GM12878 (cell line): ENCODE measurements around the gene FAM222A. TPM values are rescaled to one million over a fixed set of nuclear protein-coding genes. Genes with fewer than 3 reads are reported as not detected.
A peak's percentile ranks its signal among the peaks of the same experiment; 100 is the strongest.

Experiments
- ATAC-seq: fragments of 200-7000 bp; cut with Tn5 transposase; 3 replicates; pipeline ENCODE4 v1.9.1; 2020; ENCODE audit warnings: mild to moderate bottlenecking, moderate library complexity
- BruUV-seq: library from RNA; stranded (reverse); fragments of 400-500 nt; replicated peaks from 2 replicates; lab custom pipeline; 2021; lab: Mats Ljungman, UMichigan
- CTCF ChIA-PET: fragments of 300-600 bp; sonication (Branson Sonifier 250); formaldehyde crosslinking; extraction: SDS; loops from one replicate; lab custom pipeline; 2021; ENCODE audit warnings: inconsistent platforms; lab: Yijun Ruan, JAX
- POLR2A ChIA-PET: fragments of 350-600 bp; formaldehyde crosslinking; extraction: SDS; loops from one replicate; lab custom pipeline; 2021; ENCODE audit warnings: inconsistent platforms; lab: Charles Lee
- RAD21 ChIA-PET: fragments of 300-600 bp; sonication (Branson Sonifier 250); formaldehyde crosslinking; loops from one replicate; lab custom pipeline; 2023; ENCODE audit warnings: antibody characterized with exemption; ENCODE audit not compliant: unreplicated experiment; lab: Charles Lee
- SMC1A ChIA-PET: fragments of 300-600 bp; sonication (Branson Sonifier 250); formaldehyde crosslinking; loops from one replicate; lab custom pipeline; 2023; ENCODE audit not compliant: unreplicated experiment, uncharacterized antibody; lab: Charles Lee
- DNase-seq: peaks from one replicate; pipeline ENCODE4 v3.0.0-alpha.2; 2011; ENCODE audit warnings: low read depth, low spot score
- FAIRE-seq: peaks from 3 replicates; lab custom pipeline; 2011; peaks lifted over from hg19 to GRCh38; lab: Jason Lieb, UNC
- H2AFZ ChIP-seq: 2 replicates; pipeline ENCODE4 v1.6.0; 2011; ENCODE audit warnings: low read depth, low read length, control low read depth; ENCODE audit not compliant: control insufficient read depth
- H3K27ac ChIP-seq: 2 replicates; pipeline ENCODE4 v1.5.1; 2011; ENCODE audit warnings: control low read depth; ENCODE audit not compliant: control insufficient read depth, insufficient read depth
- H3K27me3 ChIP-seq, 2 experiments: replicated peaks in 1 of 2; 2 replicates each; pipeline versions ENCODE4 v1.6.0 to v1.6.1; 2011; ENCODE audit warnings: low read length in 1 of 2; ENCODE audit not compliant: control insufficient read depth in 2 of 2, insufficient read depth in 2 of 2
- H3K36me3 ChIP-seq, 2 experiments: 2 replicates each; pipeline ENCODE4 v1.5.1; 2011; ENCODE audit warnings: low read length in 1 of 2; ENCODE audit not compliant: control insufficient read depth in 2 of 2, insufficient read depth in 2 of 2
- H3K4me1 ChIP-seq: 2 replicates; pipeline ENCODE4 v1.6.1; 2011; ENCODE audit warnings: mild to moderate bottlenecking, low read length, moderate library complexity, mixed read lengths; ENCODE audit not compliant: control insufficient read depth, insufficient read depth
- H3K4me2 ChIP-seq: 2 replicates; pipeline ENCODE4 v1.6.0; 2011; ENCODE audit warnings: control low read depth; ENCODE audit not compliant: control insufficient read depth, insufficient read depth
- H3K4me3 ChIP-seq: fragments of 200-600 bp; sonication (generic); 2 replicates; pipeline ENCODE4 v1.5.1; 2016
- H3K79me2 ChIP-seq: 2 replicates; pipeline ENCODE4 v1.6.0; 2011; ENCODE audit warnings: low read length; ENCODE audit not compliant: control insufficient read depth, insufficient read depth
- H3K9ac ChIP-seq: 2 replicates; pipeline ENCODE4 v1.8.0; 2011; ENCODE audit warnings: low read length, control low read depth, mixed read lengths; ENCODE audit not compliant: control insufficient read depth, insufficient read depth
- H3K9me3 ChIP-seq: replicated peaks from 3 replicates; pipeline ENCODE4 v1.5.1; 2011; ENCODE audit warnings: mild to moderate bottlenecking, low read length; ENCODE audit not compliant: control insufficient read depth, insufficient read depth
- H4K20me1 ChIP-seq: 2 replicates; pipeline ENCODE4 v1.6.0; 2011; ENCODE audit not compliant: control insufficient read depth, insufficient read depth
- REST ChIP-seq: IDR thresholded peaks from 2 replicates; pipeline ENCODE4 v1.6.1; 2012; ENCODE audit warnings: mild to moderate bottlenecking, low read depth, low read length
- SPI1 ChIP-seq: IDR thresholded peaks from 2 replicates; pipeline ENCODE4 v1.6.1; 2011; ENCODE audit warnings: low read depth, mild to moderate bottlenecking, low read length, moderate library complexity, borderline replicate concordance; ENCODE audit not compliant: insufficient read depth
- WGBS: methylation state at CpG from one replicate; pipeline ENCODE4 v1.1.6; 2016; ENCODE audit warnings: low lambda C conversion rate; ENCODE audit not compliant: insufficient replicate concordance, insufficient coverage; ENCODE audit errors: missing lambda C conversion rate; 5-methylcytosine and 5-hydroxymethylcytosine counted together
- in situ Hi-C: fragments of 300-500 bp; cut with MboI; formaldehyde crosslinking; loops from 9 replicates; pipeline ENCODE4 v1.14.3; 2018; ENCODE audit warnings: mixed read lengths
- intact Hi-C: fragments of 100-400 bp; cut with micrococcal nuclease; formaldehyde crosslinking; loops from one replicate; pipeline ENCODE4 v1.14.2; 2022; ENCODE audit not compliant: unreplicated experiment
- polyA plus RNA-seq, 11 experiments: library from polyadenylated mRNA; depleted of rRNA in 4 of 11; unstranded in 6 of 11; stranded (reverse) in 5 of 11; fragments of >200 nt; fragmentation: Nextera tagmentation in 4 of 11; fragmentation: Illumina TruSeq in 1 of 11; extraction: Ambion mirVana in 4 of 11; extraction: Trizol in 1 of 11; gene quantifications; 1 replicate in 1 of 11; 2 replicates in 10 of 11; pipeline versions ENCODE4 v1.2.1 to v1.2.3, GENCODE V29; 2011 to 2016; ENCODE audit warnings: inconsistent platforms in 2 of 11, missing spikeins in 2 of 11, low read depth in 1 of 11
- total RNA-seq, 4 experiments: library from RNA; depleted of rRNA in 3 of 4; stranded (reverse); fragments of >200 nt in 3 of 4; fragmentation: Illumina TruSeq in 1 of 4; extraction: Trizol in 1 of 4; gene quantifications; 2 replicates each; pipeline versions ENCODE4 v1.2.1 to v1.2.3, GENCODE V29; 2013 to 2021

FAM222A gene
- total and polyA plus RNA-seq, 10 of the 15 experiments (the other 5 are each of a cell fraction or from before 2014, with no cell fraction given) = 0.04 to 0.49 (median 0.14) TPM; not detected in 3

DNA sequence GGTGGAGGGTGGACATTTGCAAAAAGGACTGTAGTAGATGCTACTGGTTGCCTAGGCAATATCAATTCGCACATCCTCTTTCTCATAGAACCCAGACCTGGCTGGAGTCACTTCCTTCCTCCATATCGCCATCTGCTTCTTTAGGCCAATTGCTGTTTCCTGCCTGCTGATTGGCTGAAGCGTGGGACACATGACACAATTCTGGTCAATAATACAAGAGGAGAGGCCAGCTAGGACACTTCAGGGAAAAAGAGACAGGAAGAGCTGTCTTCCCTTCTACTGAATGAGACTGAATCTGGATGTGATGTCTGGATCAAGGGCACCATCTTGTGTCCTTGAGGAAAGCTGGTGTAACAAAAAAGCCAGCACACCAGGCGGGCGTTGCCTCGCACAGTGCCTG lies 65.8 kb downstream of the FAM222A start:
- Histone ChIP-seq H3K27me3 (no peaks in the 10 kb centered on the region), H3K9me3 (no peaks in the 10 kb centered on the region; the same call in 2 of the 3 replicates), H2AFZ (no peak overlapping the region; the same call in 1 of the 2 replicates), H3K4me3 (no peak overlapping the region), H3K4me1 (no peaks in the 10 kb centered on the region), H4K20me1 (no peaks in the 10 kb centered on the region), H3K36me3 (no peaks in the 10 kb centered on the region), H3K4me2 (no peak overlapping the region), H3K9ac (no peak overlapping the region), H3K27ac (no peak overlapping the region), H3K79me2 (no peaks in the 10 kb centered on the region)
- ATAC-seq (no peak), DNase-seq (no peak), FAIRE-seq (no peak)
- TF ChIP-seq SPI1 = peak; percentile 31; the same call in 1 of the 2 replicates
- TF ChIP-seq REST = no peak
- RAD21 ChIA-PET = no interaction called here
- CTCF ChIA-PET = no interaction called here
- SMC1A ChIA-PET = no interaction called here
- intact Hi-C loops (no loop called here), in situ Hi-C loops (loop anchor here (5.0 kb wide), 3 partner anchors 187 to 347 kb away; no protein-coding TSS in a partner anchor)
- no TSS peak for BruUV-seq
- 49% methylated on average over 6 of the region's 6 CpGs for WGBS
- POLR2A ChIA-PET = no interaction called here
